CD14-positive monocyte (primary cell): ENCODE data around the gene KIAA1549. TPM values are rescaled to one million over a fixed set of nuclear protein-coding genes. Genes with fewer than 3 reads are reported as not detected.

ENCODE experiments used
- DNase-seq, 3 donors: peaks; one replicate each; pipeline ENCODE4 v3.0.0-alpha.2; 2011 to 2022
- H2AFZ ChIP-seq: 2 replicates; pipeline ENCODE4 v1.6.0; 2012; ENCODE audit warnings: mild to moderate bottlenecking, low read depth, low read length, inconsistent platforms; ENCODE audit not compliant: insufficient read depth, poor library complexity, severe bottlenecking
- H3K27ac ChIP-seq, 2 donors: 1 replicate in 1 of 2; 2 replicates in 1 of 2; pipeline ENCODE4 v1.5.1; 2012 to 2013; ENCODE audit warnings: low read length in 2 of 2, control low read depth in 1 of 2, inconsistent platforms in 1 of 2, low read depth in 1 of 2, mild to moderate bottlenecking in 1 of 2
- H3K27me3 ChIP-seq, 2 donors: one replicate each; pipeline versions ENCODE4 v1.6.0 to v1.6.1; 2011 to 2013; ENCODE audit warnings: low read length in 2 of 2; ENCODE audit not compliant: control insufficient read depth in 2 of 2, insufficient read depth in 2 of 2
- H3K36me3 ChIP-seq, 2 donors: replicated peaks in 1 of 2; 1 replicate in 1 of 2; 2 replicates in 1 of 2; pipeline versions ENCODE4 v1.5.1 to v1.6.1; 2012 to 2013; ENCODE audit warnings: low read length in 2 of 2, control low read depth in 1 of 2, inconsistent platforms in 1 of 2, mild to moderate bottlenecking in 1 of 2; ENCODE audit not compliant: insufficient read depth in 2 of 2, control insufficient read depth in 1 of 2
- H3K4me1 ChIP-seq, 2 donors: 1 replicate in 1 of 2; 2 replicates in 1 of 2; pipeline versions ENCODE4 v1.5.1 to v1.6.1; 2012 to 2013; ENCODE audit warnings: low read length in 2 of 2, control low read depth in 1 of 2, inconsistent platforms in 1 of 2, mild to moderate bottlenecking in 1 of 2, moderate library complexity in 1 of 2; ENCODE audit not compliant: insufficient read depth in 2 of 2, control insufficient read depth in 1 of 2
- H3K4me2 ChIP-seq: replicated peaks from 2 replicates; pipeline ENCODE3; 2012; ENCODE audit warnings: low read length, moderate library complexity, mild to moderate bottlenecking; ENCODE audit not compliant: poor library complexity, severe bottlenecking; ENCODE audit errors: extremely low read depth
- H3K4me3 ChIP-seq, 3 experiments: fragments of 200-600 bp in 1 of 3; sonication (generic) in 1 of 3; replicated peaks in 1 of 3; 1 replicate in 2 of 3; 2 replicates in 1 of 3; pipeline ENCODE4 v1.5.1; 2011 to 2013; ENCODE audit warnings: low read length in 3 of 3, mild to moderate bottlenecking in 3 of 3, control low read depth in 2 of 3, low read depth in 2 of 3, inconsistent platforms in 1 of 3, moderate library complexity in 1 of 3
- H3K79me2 ChIP-seq: 2 replicates; pipeline ENCODE4 v1.6.0; 2012; ENCODE audit warnings: mild to moderate bottlenecking, control low read depth, inconsistent platforms, low read length, moderate library complexity; ENCODE audit not compliant: insufficient read depth
- H3K9ac ChIP-seq: 2 replicates; pipeline ENCODE4 v1.6.0; 2017; ENCODE audit warnings: low read length, mild to moderate bottlenecking; ENCODE audit not compliant: insufficient read depth, poor library complexity, severe bottlenecking
- H3K9me3 ChIP-seq, 2 donors: replicated peaks in 1 of 2; 1 replicate in 1 of 2; 2 replicates in 1 of 2; pipeline versions ENCODE4 v1.5.1 to v1.6.1; 2012 to 2013; ENCODE audit warnings: low read length in 2 of 2, control low read depth in 1 of 2; ENCODE audit not compliant: control insufficient read depth in 1 of 2, insufficient read depth in 1 of 2
- H4K20me1 ChIP-seq: 2 replicates; pipeline ENCODE4 v1.6.0; 2012; ENCODE audit warnings: mild to moderate bottlenecking, low read length, control low read depth, moderate library complexity; ENCODE audit not compliant: insufficient read depth
- H3K27ac Mint-ChIP-seq, 7 donors: one replicate each; pipeline ENCODE4 v1.8.0; 2020; ENCODE audit warnings: mild to moderate bottlenecking in 7 of 7, mixed read lengths in 7 of 7, moderate library complexity in 6 of 7, inconsistent platforms in 2 of 7
- H3K27me3 Mint-ChIP-seq, 3 donors: one replicate each; pipeline ENCODE4 v1.8.0; 2021 to 2022; ENCODE audit warnings: low read depth in 3 of 3, mild to moderate bottlenecking in 3 of 3, mixed read lengths in 3 of 3, moderate library complexity in 3 of 3, inconsistent platforms in 1 of 3
- H3K36me3 Mint-ChIP-seq, 2 donors: one replicate each; pipeline ENCODE4 v1.8.0; 2020; ENCODE audit warnings: mixed read lengths in 2 of 2, inconsistent platforms in 1 of 2, mild to moderate bottlenecking in 1 of 2
- H3K4me1 Mint-ChIP-seq: one replicate; pipeline ENCODE4 v1.8.0; 2020; ENCODE audit warnings: mild to moderate bottlenecking, mixed read lengths
- H3K4me3 Mint-ChIP-seq, 2 donors: one replicate each; pipeline ENCODE4 v1.8.0; 2020; ENCODE audit warnings: mild to moderate bottlenecking in 2 of 2, mixed read lengths in 2 of 2, moderate library complexity in 1 of 2
- H3K9me3 Mint-ChIP-seq, 7 donors: one replicate each; pipeline ENCODE4 v1.8.0; 2020 to 2022; ENCODE audit warnings: mixed read lengths in 7 of 7, mild to moderate bottlenecking in 6 of 7, moderate library complexity in 6 of 7, inconsistent platforms in 2 of 7
- CTCF ChIP-seq: fragments of 200-600 bp; IDR thresholded peaks from one replicate; pipeline ENCODE4 v1.8.0; 2022; ENCODE audit warnings: antibody characterized with exemption, mild to moderate bottlenecking
- WGBS: methylation state at CpG from one replicate; pipeline ENCODE4 v1.1.5; 2013; ENCODE audit warnings: missing lambda C conversion rate; ENCODE audit not compliant: insufficient coverage; 5-methylcytosine and 5-hydroxymethylcytosine counted together
- intact Hi-C, 2 donors: fragments of 100-400 bp; cut with micrococcal nuclease; formaldehyde crosslinking; loops; one replicate each; pipeline versions ENCODE4 v1.15.0 to v1.15.1; 2023
- polyA plus RNA-seq, 3 donors: library from polyadenylated mRNA; depleted of rRNA in 1 of 3; unstranded in 2 of 3; stranded (reverse) in 1 of 3; fragments of 300-500 nt in 2 of 3; fragments of >200 nt in 1 of 3; fragmentation: Illumina TruSeq in 2 of 3; gene quantifications; 1 replicate in 2 of 3; 2 replicates in 1 of 3; pipeline ENCODE4 v1.2.3, GENCODE V29; 2012 to 2021

KIAA1549 gene
- polyA plus RNA-seq, 3 donors, result 0.03 TPM; not detected in 1

GRCh38 chr7:138802706-138803105, 178.5 kb downstream of the KIAA1549 start:
- Mint-ChIP-seq H3K4me1 (no peaks in the 10 kb centered on the region), H3K27ac (no peak overlapping the region), H3K4me3 (no peak overlapping the region), H3K9me3 (peaks cover 0 to 8% (median 3%) of the 10 kb centered on the region in 7 donors), H3K36me3 (no peaks in the 10 kb centered on the region), H3K27me3 (peaks cover 4 to 9% (median 6%) of the 10 kb centered on the region in 3 donors)
- Histone ChIP-seq H3K27me3 (no peaks in the 10 kb centered on the region), H3K4me2 (no peak overlapping the region), H3K4me1 (no peaks in the 10 kb centered on the region), H3K4me3 (no peak overlapping the region), H3K27ac (no peak overlapping the region), H3K79me2 (no peaks in the 10 kb centered on the region), H3K36me3 (no peaks in the 10 kb centered on the region), H2AFZ (no peak overlapping the region), H4K20me1 (no peaks in the 10 kb centered on the region), H3K9ac (no peak overlapping the region), H3K9me3 (no peaks in the 10 kb centered on the region)
- intact Hi-C loops, result no loop called here
- no peak for TF ChIP-seq CTCF
- DNase-seq, result no peak
- 98% methylated on average over 13 of the region's 18 CpGs for WGBS

GRCh38 chr7:138801256-138801655, 179.9 kb downstream of the KIAA1549 start:
- DNase-seq, result no peak
- 95% methylated on average over 3 of the region's 3 CpGs for WGBS

More at GRCh38 chr7:138801256-138801655, 179.9 kb downstream of the KIAA1549 start:
- H3K9me3 ChIP-seq, result no peaks in the 10 kb centered on the region
- Mint-ChIP-seq H3K27ac (no peak overlapping the region), H3K9me3 (peaks cover 0 to 8% (median 0%) of the 10 kb centered on the region in 7 donors), H3K4me3 (no peak overlapping the region), H3K4me1 (no peaks in the 10 kb centered on the region), H3K36me3 (no peaks in the 10 kb centered on the region), H3K27me3 (peaks cover 5 to 8% (median 5%) of the 10 kb centered on the region in 3 donors)
- H4K20me1 ChIP-seq, result no peaks in the 10 kb centered on the region
- H3K4me1 ChIP-seq, result no peaks in the 10 kb centered on the region
- no peak overlapping the region for H3K4me3 ChIP-seq
- H3K27me3 ChIP-seq, result no peaks in the 10 kb centered on the region
- H3K9ac ChIP-seq, result no peak overlapping the region
- H3K4me2 ChIP-seq, result no peak overlapping the region
- TF ChIP-seq CTCF, result no peak
- no peaks in the 10 kb centered on the region for H3K36me3 ChIP-seq
- no peak overlapping the region for H2AFZ ChIP-seq
- no peak overlapping the region for H3K27ac ChIP-seq
- H3K79me2 ChIP-seq, result no peaks in the 10 kb centered on the region
- intact Hi-C loops, result no loop called here
